SK-N-SH (cell line): ENCODE data around the gene POLR1H. TPM values are rescaled to one million over a fixed set of nuclear protein-coding genes. Genes with fewer than 3 reads are reported as not detected.

Experiments
- CTCF ChIA-PET: fragments of 300-600, 350-600 bp; formaldehyde crosslinking; extraction: SDS; loops from one replicate; lab custom pipeline; 2021; lab: Yijun Ruan, JAX
- POLR2A ChIA-PET: fragments of 350-600 bp; sonication (Branson Sonifier 250); formaldehyde crosslinking; extraction: SDS; loops from one replicate; lab custom pipeline; 2020; ENCODE audit warnings: antibody characterized with exemption, inconsistent platforms; lab: Yijun Ruan, JAX
- DNase-seq: peaks from one replicate; pipeline ENCODE4 v3.0.0; 2012
- H2AFZ ChIP-seq: fragments of 200-600 bp; sonication (generic); 2 replicates; pipeline ENCODE4 v1.8.1; 2016; ENCODE audit warnings: antibody characterized with exemption, mild to moderate bottlenecking, low read depth
- H3F3A ChIP-seq: fragments of 200-600 bp; sonication (generic); replicated peaks from 2 replicates; pipeline ENCODE3; 2016; ENCODE audit warnings: antibody characterized with exemption, mild to moderate bottlenecking; ENCODE audit not compliant: insufficient read depth
- H3K27ac ChIP-seq, 2 experiments: fragments of 200-500 bp in 1 of 2; fragments of 200-600 bp in 1 of 2; sonication (Bioruptor generic) in 1 of 2; sonication (generic), shearing (Covaris generic) in 1 of 2; 2 replicates each; pipeline versions ENCODE4 v1.5.1 to v1.6.1; 2014 to 2016; ENCODE audit warnings: low read depth in 2 of 2, inconsistent platforms in 1 of 2, low read length in 1 of 2, mild to moderate bottlenecking in 1 of 2, mixed read lengths in 1 of 2
- H3K27me3 ChIP-seq: fragments of 200-600 bp; sonication (generic), shearing (Covaris generic); 2 replicates; pipeline ENCODE4 v1.6.1; 2016; ENCODE audit warnings: mixed run types; ENCODE audit not compliant: insufficient read depth
- H3K36me3 ChIP-seq, 2 experiments: fragments of 200-500 bp in 1 of 2; fragments of 200-600 bp in 1 of 2; sonication (Bioruptor generic) in 1 of 2; sonication (generic) in 1 of 2; replicated peaks in 1 of 2; 2 replicates each; pipeline versions ENCODE3 to v1.5.1; 2014 to 2016; ENCODE audit warnings: low read length in 1 of 2, mild to moderate bottlenecking in 1 of 2; ENCODE audit not compliant: insufficient read depth in 2 of 2, control insufficient read depth in 1 of 2
- H3K4me1 ChIP-seq, 2 experiments: fragments of 200-500 bp in 1 of 2; fragments of 200-600 bp in 1 of 2; sonication (Bioruptor generic) in 1 of 2; sonication (generic), shearing (Covaris generic) in 1 of 2; 2 replicates each; pipeline versions ENCODE4 v1.5.1 to v1.6.1; 2014 to 2016; ENCODE audit warnings: low read depth in 1 of 2, low read length in 1 of 2, mixed run types in 1 of 2; ENCODE audit not compliant: insufficient read depth in 2 of 2, control insufficient read depth in 1 of 2
- H3K4me2 ChIP-seq: fragments of 200-600 bp; sonication (generic), shearing (Covaris generic); 2 replicates; pipeline ENCODE4 v1.6.1; 2017; ENCODE audit warnings: mixed run types
- H3K4me3 ChIP-seq, 2 experiments: fragments of 200-500 bp in 1 of 2; fragments of 200-600 bp in 1 of 2; sonication (Bioruptor generic) in 1 of 2; sonication (generic), shearing (Covaris generic) in 1 of 2; 2 replicates each; pipeline versions ENCODE4 v1.5.1 to v1.8.1; 2014 to 2016; ENCODE audit warnings: low read depth in 2 of 2, inconsistent platforms in 1 of 2, low read length in 1 of 2, mild to moderate bottlenecking in 1 of 2, mixed read lengths in 1 of 2, moderate library complexity in 1 of 2
- H3K79me2 ChIP-seq: fragments of 200-600 bp; sonication (generic); 2 replicates; pipeline ENCODE4 v1.8.1; 2017; ENCODE audit warnings: mild to moderate bottlenecking; ENCODE audit not compliant: insufficient read depth
- H3K9ac ChIP-seq: fragments of 200-600 bp; sonication (generic); 2 replicates; pipeline ENCODE4 v1.6.1; 2017; ENCODE audit warnings: mixed run types
- H3K9me2 ChIP-seq: fragments of 200-600 bp; sonication (generic); 2 replicates; pipeline ENCODE4 v1.6.1; 2017; ENCODE audit warnings: mixed run types
- H3K9me3 ChIP-seq: fragments of 200-600 bp; sonication (generic); 2 replicates; pipeline ENCODE4 v1.6.1; 2017; ENCODE audit warnings: mixed run types, mild to moderate bottlenecking, moderate library complexity
- H4K20me1 ChIP-seq: fragments of 200-600 bp; sonication (generic); 2 replicates; pipeline ENCODE4 v1.6.1; 2017; ENCODE audit warnings: mild to moderate bottlenecking, mixed run types; ENCODE audit not compliant: insufficient read depth
- CTCF ChIP-seq: fragments of 200-600 bp; sonication (generic); IDR thresholded peaks from 2 replicates; pipeline ENCODE4 v1.6.1; 2017; ENCODE audit warnings: antibody characterized with exemption, mild to moderate bottlenecking, moderate library complexity
- ELF1 ChIP-seq: IDR thresholded peaks from 2 replicates; pipeline ENCODE4 v1.4.0; 2012
- EP300 ChIP-seq, 2 experiments: IDR thresholded peaks; 2 replicates each; pipeline versions ENCODE4 v1.4.0 to v1.6.1; 2012; ENCODE audit warnings: borderline replicate concordance in 1 of 2, low read depth in 1 of 2, low read length in 1 of 2
- EZH2phosphoT487 ChIP-seq: fragments of 200-600 bp; sonication (generic); IDR thresholded peaks from 2 replicates; pipeline ENCODE4 v1.6.1; 2017; ENCODE audit warnings: low read depth, mixed run types, mild to moderate bottlenecking, antibody characterized with exemption, moderate library complexity, borderline replicate concordance
- FOXJ3 ChIP-seq: sonication (generic); formaldehyde crosslinking; IDR thresholded peaks from 2 replicates; pipeline ENCODE4 v1.5.1; 2020; ENCODE audit warnings: mild to moderate bottlenecking, missing genetic modification reagents
- GABPA ChIP-seq: IDR thresholded peaks from 2 replicates; pipeline ENCODE4 v1.4.0; 2012; ENCODE audit warnings: low read depth, mild to moderate bottlenecking
- GATA2 ChIP-seq: sonication (generic); formaldehyde crosslinking; IDR thresholded peaks from 2 replicates; pipeline ENCODE4 v1.5.0; 2020; ENCODE audit warnings: mild to moderate bottlenecking, missing genetic modification reagents
- JUND ChIP-seq: IDR thresholded peaks from 2 replicates; pipeline ENCODE4 v1.4.0; 2012
- MEF2A ChIP-seq: IDR thresholded peaks from 2 replicates; pipeline ENCODE4 v1.4.0; 2012; ENCODE audit warnings: low read depth, borderline replicate concordance
- NRF1 ChIP-seq: IDR thresholded peaks from 2 replicates; pipeline ENCODE4 v1.6.1; 2012; ENCODE audit warnings: low read depth, mild to moderate bottlenecking, low read length
- POLR2AphosphoS5 ChIP-seq: IDR thresholded peaks from 2 replicates; pipeline ENCODE4 v1.6.1; 2012; ENCODE audit warnings: low read depth, low read length
- RAD21 ChIP-seq: IDR thresholded peaks from 2 replicates; pipeline ENCODE4 v1.6.1; 2012; ENCODE audit warnings: mild to moderate bottlenecking, low read length
- RCOR1 ChIP-seq: fragments of 150-350 bp; IDR thresholded peaks from 2 replicates; pipeline ENCODE4 v1.6.1; 2017; ENCODE audit warnings: antibody characterized with exemption, low read length
- RFX5 ChIP-seq: IDR thresholded peaks from 2 replicates; pipeline ENCODE4 v1.6.1; 2012; ENCODE audit warnings: mild to moderate bottlenecking, improper control_type of control experiment, low read length
- SIN3A ChIP-seq: IDR thresholded peaks from 2 replicates; pipeline ENCODE4 v1.6.1; 2012; ENCODE audit warnings: low read depth, mild to moderate bottlenecking, low read length, moderate library complexity, borderline replicate concordance
- SMC3 ChIP-seq: IDR thresholded peaks from 2 replicates; pipeline ENCODE4 v1.6.1; 2012; ENCODE audit warnings: low read depth, low read length, improper control_type of control experiment
- TEAD4 ChIP-seq: IDR thresholded peaks from 2 replicates; pipeline ENCODE4 v1.4.0; 2012; ENCODE audit warnings: mild to moderate bottlenecking, borderline replicate concordance; ENCODE audit not compliant: insufficient read depth
- WGBS: methylation state at CpG from one replicate; pipeline ENCODE4 v1.1.6; 2017; ENCODE audit warnings: low lambda C conversion rate; 5-methylcytosine and 5-hydroxymethylcytosine counted together
- polyA plus RNA-seq, 3 experiments: library from polyadenylated mRNA; depleted of rRNA; stranded (reverse); fragments of >200 nt; gene quantifications; 2 replicates each; pipeline ENCODE4 v1.2.3, GENCODE V29; 2012
- TF ChIP-seq, protein P1 (sequence below): IDR thresholded peaks from 2 replicates; pipeline ENCODE4 v1.6.1; 2012; ENCODE audit warnings: mild to moderate bottlenecking, low read depth, low read length, moderate library complexity
- TF ChIP-seq, protein P2 (sequence below): IDR thresholded peaks from 2 replicates; pipeline ENCODE4 v1.4.0; 2012; ENCODE audit warnings: low read depth
- TF ChIP-seq, protein P3 (sequence below): IDR thresholded peaks from 2 replicates; pipeline ENCODE4; 2012

Gene POLR1H
- polyA plus RNA-seq, 1 of the 3 experiments (the other 2 are of a cell fraction): 40.6 TPM

DNA sequence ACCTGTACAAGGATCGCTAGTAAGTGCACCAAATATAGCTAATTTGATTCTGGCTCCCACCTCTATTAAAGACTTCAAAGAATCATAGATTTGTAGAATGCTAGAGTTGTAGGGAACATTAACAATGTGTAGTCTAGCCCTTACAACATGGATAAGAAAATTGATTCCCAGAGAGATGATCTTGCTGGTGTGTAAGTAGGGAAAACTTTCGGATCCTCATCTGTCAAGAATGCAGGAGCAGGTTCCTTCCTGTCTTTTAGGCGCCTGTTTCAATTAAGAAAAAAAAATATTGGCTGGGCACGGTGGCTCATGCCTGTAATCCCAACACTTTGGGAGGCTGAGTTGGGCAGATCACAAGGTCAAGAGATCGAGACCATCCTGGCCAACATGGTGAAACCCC lies 26.8 kb downstream of the POLR1H start:
- Histone ChIP-seq H4K20me1 (no peaks in the 10 kb centered on the region), H3K4me2 (no peak overlapping the region), H3K36me3 (no peaks in the 10 kb centered on the region), H3F3A (no peaks in the 10 kb centered on the region), H3K9ac (no peak overlapping the region), H3K9me2 (no peaks in the 10 kb centered on the region), H3K27ac (no peak overlapping the region), H3K27me3 (peaks cover 21% of the 10 kb centered on the region), H3K4me3 (no peak overlapping the region), H3K9me3 (no peaks in the 10 kb centered on the region), H2AFZ (no peak overlapping the region), H3K79me2 (no peaks in the 10 kb centered on the region), H3K4me1 (no peaks in the 10 kb centered on the region)
- ChIA-PET POLR2A (no interaction called here), CTCF (interaction anchor here (2.1 to 2.6 kb wide), 3 partner anchors 11 to 43 kb away, joined by 5 to 13 read pairs (median 12); no protein-coding TSS in a partner anchor)
- TF ChIP-seq EZH2phosphoT487: no peak
- no peak for TF ChIP-seq ELF1
- no peak for TF ChIP-seq GATA2 (CRISPR knock-in tag)
- TF ChIP-seq RAD21: no peak
- TF ChIP-seq RCOR1: no peak
- TF ChIP-seq, protein P1, sequence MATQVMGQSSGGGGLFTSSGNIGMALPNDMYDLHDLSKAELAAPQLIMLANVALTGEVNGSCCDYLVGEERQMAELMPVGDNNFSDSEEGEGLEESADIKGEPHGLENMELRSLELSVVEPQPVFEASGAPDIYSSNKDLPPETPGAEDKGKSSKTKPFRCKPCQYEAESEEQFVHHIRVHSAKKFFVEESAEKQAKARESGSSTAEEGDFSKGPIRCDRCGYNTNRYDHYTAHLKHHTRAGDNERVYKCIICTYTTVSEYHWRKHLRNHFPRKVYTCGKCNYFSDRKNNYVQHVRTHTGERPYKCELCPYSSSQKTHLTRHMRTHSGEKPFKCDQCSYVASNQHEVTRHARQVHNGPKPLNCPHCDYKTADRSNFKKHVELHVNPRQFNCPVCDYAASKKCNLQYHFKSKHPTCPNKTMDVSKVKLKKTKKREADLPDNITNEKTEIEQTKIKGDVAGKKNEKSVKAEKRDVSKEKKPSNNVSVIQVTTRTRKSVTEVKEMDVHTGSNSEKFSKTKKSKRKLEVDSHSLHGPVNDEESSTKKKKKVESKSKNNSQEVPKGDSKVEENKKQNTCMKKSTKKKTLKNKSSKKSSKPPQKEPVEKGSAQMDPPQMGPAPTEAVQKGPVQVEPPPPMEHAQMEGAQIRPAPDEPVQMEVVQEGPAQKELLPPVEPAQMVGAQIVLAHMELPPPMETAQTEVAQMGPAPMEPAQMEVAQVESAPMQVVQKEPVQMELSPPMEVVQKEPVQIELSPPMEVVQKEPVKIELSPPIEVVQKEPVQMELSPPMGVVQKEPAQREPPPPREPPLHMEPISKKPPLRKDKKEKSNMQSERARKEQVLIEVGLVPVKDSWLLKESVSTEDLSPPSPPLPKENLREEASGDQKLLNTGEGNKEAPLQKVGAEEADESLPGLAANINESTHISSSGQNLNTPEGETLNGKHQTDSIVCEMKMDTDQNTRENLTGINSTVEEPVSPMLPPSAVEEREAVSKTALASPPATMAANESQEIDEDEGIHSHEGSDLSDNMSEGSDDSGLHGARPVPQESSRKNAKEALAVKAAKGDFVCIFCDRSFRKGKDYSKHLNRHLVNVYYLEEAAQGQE: no peak
- TF ChIP-seq, protein P2, sequence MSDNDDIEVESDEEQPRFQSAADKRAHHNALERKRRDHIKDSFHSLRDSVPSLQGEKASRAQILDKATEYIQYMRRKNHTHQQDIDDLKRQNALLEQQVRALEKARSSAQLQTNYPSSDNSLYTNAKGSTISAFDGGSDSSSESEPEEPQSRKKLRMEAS: no peak
- TF ChIP-seq TEAD4: no peak
- TF ChIP-seq JUND: no peak
- no peak for TF ChIP-seq RFX5
- TF ChIP-seq GABPA: no peak
- no peak for TF ChIP-seq FOXJ3
- no peak for TF ChIP-seq SIN3A
- TF ChIP-seq MEF2A: no peak
- no peak for DNase-seq
- 39% methylated on average over 5 of the region's 5 CpGs for WGBS

DNA sequence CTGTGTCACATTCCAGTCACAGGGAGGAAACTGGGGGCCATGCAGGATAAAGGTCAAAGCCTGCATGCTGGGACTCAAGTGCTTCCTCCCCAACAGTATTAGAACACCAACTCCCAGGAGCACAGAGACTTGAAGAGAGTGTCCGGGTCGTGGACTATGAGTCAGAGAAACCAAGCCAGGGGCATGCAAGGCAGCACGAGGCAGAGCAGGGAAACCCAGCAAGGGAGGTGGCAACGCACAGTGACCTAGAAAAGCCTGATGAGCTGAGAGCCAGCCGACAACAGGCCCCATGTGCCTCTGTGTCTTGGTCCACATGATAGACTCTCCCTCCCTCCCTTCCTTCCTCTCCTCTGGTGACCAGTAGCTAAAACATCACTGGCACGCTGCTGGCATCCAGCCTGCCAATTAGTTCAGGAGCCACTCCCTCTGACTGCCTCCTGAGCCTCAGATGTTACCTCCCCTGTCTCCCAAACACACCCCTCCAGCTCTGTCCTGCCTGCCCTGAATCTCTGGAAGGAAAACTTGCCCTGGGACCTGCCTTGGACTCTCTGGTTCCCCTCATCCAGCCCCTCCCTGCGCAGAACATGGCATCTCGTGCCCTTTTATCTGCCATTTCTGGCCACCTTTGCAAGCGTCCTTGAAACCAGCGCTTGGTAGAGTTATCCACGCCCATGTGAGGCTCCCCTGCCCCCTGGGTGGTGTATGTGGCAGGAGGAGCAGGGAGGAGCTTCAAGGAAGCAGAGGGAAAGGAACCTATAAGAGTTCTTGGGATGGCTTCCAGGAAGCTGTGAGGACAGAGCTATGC lies 30.7 kb downstream of the POLR1H start:
- 27% methylated on average over 8 of the region's 11 CpGs for WGBS
- CTCF ChIA-PET: interaction anchor here (0.6 to 4.0 kb wide), 2 partner anchors 10 to 12 kb away, joined by 3 to 27 read pairs; no protein-coding TSS in a partner anchor
- Histone ChIP-seq H3F3A (no peaks in the 10 kb centered on the region), H3K79me2 (no peaks in the 10 kb centered on the region), H3K36me3 (no peaks in the 10 kb centered on the region), H4K20me1 (no peaks in the 10 kb centered on the region), H3K27me3 (peaks cover 56% of the 10 kb centered on the region), H3K9me2 (no peaks in the 10 kb centered on the region), H3K27ac (no peak overlapping the region), H2AFZ (no peak overlapping the region), H3K9ac (no peak overlapping the region), H3K9me3 (no peaks in the 10 kb centered on the region), H3K4me3 (no peak overlapping the region), H3K4me2 (no peak overlapping the region), H3K4me1 (no peaks in the 10 kb centered on the region)
- POLR2A ChIA-PET: no interaction called here
- no peak for DNase-seq
- TF ChIP-seq, protein P2: no peak
- TF ChIP-seq JUND: no peak
- no peak for TF ChIP-seq RCOR1
- TF ChIP-seq CTCF: no peak
- no peak for TF ChIP-seq GABPA
- no peak for TF ChIP-seq EZH2phosphoT487
- TF ChIP-seq SIN3A: no peak
- TF ChIP-seq, protein P3, sequence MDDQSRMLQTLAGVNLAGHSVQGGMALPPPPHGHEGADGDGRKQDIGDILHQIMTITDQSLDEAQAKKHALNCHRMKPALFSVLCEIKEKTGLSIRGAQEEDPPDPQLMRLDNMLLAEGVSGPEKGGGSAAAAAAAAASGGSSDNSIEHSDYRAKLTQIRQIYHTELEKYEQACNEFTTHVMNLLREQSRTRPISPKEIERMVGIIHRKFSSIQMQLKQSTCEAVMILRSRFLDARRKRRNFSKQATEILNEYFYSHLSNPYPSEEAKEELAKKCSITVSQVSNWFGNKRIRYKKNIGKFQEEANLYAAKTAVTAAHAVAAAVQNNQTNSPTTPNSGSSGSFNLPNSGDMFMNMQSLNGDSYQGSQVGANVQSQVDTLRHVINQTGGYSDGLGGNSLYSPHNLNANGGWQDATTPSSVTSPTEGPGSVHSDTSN: no peak
- TF ChIP-seq SMC3: no peak
- TF ChIP-seq NRF1: no peak
- no peak for TF ChIP-seq EP300 (IDR thresholded peaks at IDR 0.05; ENCODE audit: borderline replicate concordance in 1 of 2, low read depth in 1 of 2, low read length in 1 of 2)
- TF ChIP-seq TEAD4: no peak
- TF ChIP-seq POLR2AphosphoS5: no peak
